CD4-positive, alpha-beta T cell treated with Interleukin-17A for 4 hours (primary cell): Measurements from ENCODE around the gene SPATA13.
"Not testable (repeated sequence)": the region's sequence is repeated elsewhere in the genome, so short reads cannot be mapped to it uniquely, and the experiment has no call there.

Experiments
- DNase-seq: peaks from one replicate; pipeline ENCODE4 v3.0.0-alpha.2; 2020; ENCODE audit warnings: mixed read lengths

The SPATA13 gene

GRCh38 chr13:24286624-24287023, 126.1 kb downstream of the SPATA13 start:
- no peak for DNase-seq

- no peak for DNase-seq
Measured at GRCh38 chr13:24287748-24288287, 127.3 kb downstream of the SPATA13 start.

GRCh38 chr13:24288870-24289269, 128.3 kb downstream of the SPATA13 start:
- DNase-seq, result no peak

GRCh38 chr13:24290280-24290932, 129.9 kb downstream of the SPATA13 start:
- DNase-seq, result no peak

GRCh38 chr13:24292481-24292880, 132.0 kb downstream of the SPATA13 start:
- no peak for DNase-seq

- no peak for DNase-seq
Measured at GRCh38 chr13:24293746-24294145, 133.2 kb downstream of the SPATA13 start.

- DNase-seq, result no peak
Measured at GRCh38 chr13:24299488-24300114, 139.1 kb downstream of the SPATA13 start.

- no peak for DNase-seq
Measured at GRCh38 chr13:24301434-24301833, 140.9 kb downstream of the SPATA13 start.

GRCh38 chr13:24301911-24302310, 141.4 kb downstream of the SPATA13 start:
- DNase-seq, result no peak

- no peak for DNase-seq
Measured at GRCh38 chr13:24304620-24305019, 144.1 kb downstream of the SPATA13 start.

GRCh38 chr13:24306632-24307031, 146.1 kb downstream of the SPATA13 start:
- no peak for DNase-seq

- no peak for DNase-seq
Measured at GRCh38 chr13:24307211-24308067, 146.9 kb downstream of the SPATA13 start.

GRCh38 chr13:24308068-24308445, 147.5 kb downstream of the SPATA13 start:
- no peak for DNase-seq

- DNase-seq, result no peak
Measured at GRCh38 chr13:24308488-24309020, 148.0 kb downstream of the SPATA13 start.

GRCh38 chr13:24309300-24309699, 148.8 kb downstream of the SPATA13 start, which contains the start of gene C1QTNF9:
TSS of gene C1QTNF9 (plus strand) at chr13:24309580. CDS start at chr13:24316004, 6,424 bp downstream.
- DNase-seq, result not testable (repeated sequence)

GRCh38 chr13:24313439-24313838, 152.9 kb downstream of the SPATA13 start:
- no peak for DNase-seq

- not testable (repeated sequence) for DNase-seq
Measured at GRCh38 chr13:24317835-24318234, 157.3 kb downstream of the SPATA13 start.

GRCh38 chr13:24318878-24319277, 158.4 kb downstream of the SPATA13 start:
- not testable (repeated sequence) for DNase-seq

- DNase-seq, result not testable (repeated sequence)
Measured at GRCh38 chr13:24319641-24320040, 159.1 kb downstream of the SPATA13 start.

GRCh38 chr13:24321416-24321815, 160.9 kb downstream of the SPATA13 start:
- DNase-seq, result not testable (repeated sequence)

GRCh38 chr13:24322470-24322869, 161.9 kb downstream of the SPATA13 start:
- not testable (repeated sequence) for DNase-seq

GRCh38 chr13:24323036-24323738, 162.7 kb downstream of the SPATA13 start:
- no peak for DNase-seq
